ENCODE measurements around the gene OR4C46.
"Not testable (repeated sequence)": the region's sequence is repeated elsewhere in the genome, so short reads cannot be mapped to it uniquely, and the experiment has no call there.

OR4C46 gene

GRCh38 chr11:54603898-54604297, at the start of gene OR4C46:
Gene OR4C46 (minus strand): TSS chr11:54603998. CDS start chr11:54603998, 0 bp downstream.
- DNase-seq, result no peak

GRCh38 chr11:54645606-54646005, 41.8 kb upstream of the OR4C46 start:
- DNase-seq, result not testable (repeated sequence)

GRCh38 chr11:54561439-54561838, 42.4 kb downstream of the OR4C46 start:
- not testable (repeated sequence) for DNase-seq

GRCh38 chr11:54558919-54559318, 44.9 kb downstream of the OR4C46 start:
- DNase-seq, result no peak

- DNase-seq, result no peak
These were observed 45.4 kb downstream of the OR4C46 start for GRCh38 chr11:54558407-54558806.

Measured in activated CD4-positive, alpha-beta T cell treated with anti-CD3 and anti-CD28 coated beads, Interleukin-2, amount 50 U/mL, for 1 hour (primary cell).